A549 treated with AZD9567 at 1 μM for 4 hours (cell line): ENCODE results near the gene POTEE. TPM values are rescaled to one million over a fixed set of nuclear protein-coding genes. Genes with fewer than 3 reads are reported as not detected.

Source experiments
- total RNA-seq: library from RNA; stranded (reverse); fragments of 200-300 nt; extraction: Qiagen RNA extraction; gene quantifications from 5 replicates; pipeline ENCODE4 v1.2.3, GENCODE V29; 2022; ENCODE audit not compliant: insufficient read depth

The POTEE gene
- 0.05 to 0.09 TPM (median 0.06 TPM) in 4 of 5 replicates, not detected in the other for total RNA-seq

DNA sequence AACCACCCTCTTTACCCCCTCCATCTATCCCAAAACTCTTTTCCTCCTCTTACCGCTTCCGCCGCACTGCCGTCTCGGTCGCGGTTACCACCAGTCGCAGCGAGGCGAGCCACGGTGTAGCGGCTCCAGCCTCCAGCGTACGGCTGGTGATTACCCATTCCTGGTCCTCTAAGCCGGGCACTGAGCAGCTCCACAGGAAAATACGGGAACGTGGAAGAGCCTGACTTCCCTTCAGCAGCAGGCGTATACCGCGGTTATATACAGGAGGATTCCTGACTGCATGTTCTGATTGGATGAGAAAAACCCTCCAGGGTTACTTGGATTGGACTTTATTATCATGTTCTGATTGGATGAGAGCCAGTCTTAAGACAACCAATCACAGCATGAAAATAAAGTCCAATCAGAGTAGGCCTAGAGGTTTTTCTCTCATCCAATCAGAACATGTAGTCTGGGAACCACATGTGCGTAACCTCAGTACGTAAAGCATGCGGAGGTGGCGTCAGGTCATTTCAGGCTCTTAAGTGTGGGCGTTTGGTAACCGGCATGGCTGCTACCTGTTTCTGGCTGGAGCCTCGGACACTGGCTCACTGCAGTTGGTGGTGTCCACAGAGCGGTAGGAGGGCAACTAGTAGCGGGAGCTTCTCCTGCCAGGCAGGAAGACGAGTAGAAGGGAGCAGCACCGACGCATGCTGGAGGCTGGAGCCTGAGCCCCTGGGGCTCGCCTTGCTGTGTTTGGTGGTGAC, at the start of gene POTEE:
POTEE (plus strand) TSS at position 507 of the 743 bp plus-strand sequence. CDS start 8,867 bp downstream, outside the sequence.

Other genes starting within 250 kb of the POTEE start
- 82.1 to 95.0 TPM (median 93.2 TPM) in 5 replicates for gene FAM168B, start 116.1 kb upstream of the POTEE start, total RNA-seq
- gene PLEKHB2, start 104.2 kb upstream of the POTEE start, total RNA-seq = 76.7 to 87.4 TPM (median 80.2 TPM) in 5 replicates
- gene RAB6D, start 154.6 kb downstream of the POTEE start, total RNA-seq = 0.05 TPM in 1 of 5 replicates, not detected in the others